ENCODE measurements around the gene PPFIA2. TPM values are rescaled to one million over a fixed set of nuclear protein-coding genes. Genes with fewer than 3 reads are reported as not detected.

Gene PPFIA2
- total and polyA plus RNA-seq, 10 of the 15 experiments (the other 5 are each of a cell fraction or from before 2014, with no cell fraction given), result 0.06 to 0.39 (median 0.18) TPM; not detected in 6

- CTCF ChIA-PET, result interaction anchor here (1.6 kb wide), 1 partner anchor 9 kb away, joined by 5 read pairs; no protein-coding TSS in a partner anchor
Measured at GRCh38 chr12:81797100-81797499, 38.0 kb upstream of the PPFIA2 start.

DNA sequence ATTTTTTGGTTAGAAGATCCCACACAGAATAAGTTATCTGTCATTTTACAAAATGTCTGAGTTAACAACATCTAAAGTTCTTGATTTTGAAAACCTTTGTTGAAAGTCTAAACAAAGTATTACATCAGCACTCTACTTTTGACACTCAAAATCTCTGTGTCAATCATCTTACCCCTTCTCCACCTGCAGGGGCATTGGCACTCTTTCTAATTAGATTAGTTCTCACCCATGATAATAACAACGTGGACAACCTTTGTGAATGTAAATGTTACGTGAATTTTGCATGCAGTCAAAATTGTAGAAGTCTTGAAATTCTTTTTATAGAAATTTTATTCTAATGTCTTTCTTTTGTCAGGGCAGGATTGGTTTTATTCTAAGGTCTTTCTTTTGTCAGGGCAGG lies 33.5 kb upstream of the PPFIA2 start:
- Histone ChIP-seq H3K9ac (ENCODE audit: control insufficient read depth, insufficient read depth, low read length) (no peak overlapping the region), H3K27me3 (replicated peaks in 1 of 2; ENCODE audit: control insufficient read depth in 2 of 2, insufficient read depth in 2 of 2, low read length in 1 of 2) (no peaks in the 10 kb centered on the region), H3K79me2 (ENCODE audit: control insufficient read depth, insufficient read depth, low read length) (no peaks in the 10 kb centered on the region), H3K4me1 (ENCODE audit: control insufficient read depth, insufficient read depth, low read length) (no peaks in the 10 kb centered on the region), H3K27ac (ENCODE audit: control insufficient read depth, insufficient read depth) (no peak overlapping the region), H2AFZ (ENCODE audit: control insufficient read depth, low read depth, low read length) (no peak overlapping the region), H3K9me3 (replicated peaks; ENCODE audit: control insufficient read depth, insufficient read depth, low read length) (no peaks in the 10 kb centered on the region), H3K4me2 (ENCODE audit: control insufficient read depth, insufficient read depth) (no peak overlapping the region), H3K4me3 (no peak overlapping the region), H3K36me3 (ENCODE audit: control insufficient read depth in 2 of 2, insufficient read depth in 2 of 2, low read length in 1 of 2) (no peaks in the 10 kb centered on the region), H4K20me1 (ENCODE audit: control insufficient read depth, insufficient read depth) (no peaks in the 10 kb centered on the region)
- TF ChIP-seq GABPA (IDR thresholded peaks at IDR 0.05; ENCODE audit: low read depth), result no peak
- TF ChIP-seq, protein P1, sequence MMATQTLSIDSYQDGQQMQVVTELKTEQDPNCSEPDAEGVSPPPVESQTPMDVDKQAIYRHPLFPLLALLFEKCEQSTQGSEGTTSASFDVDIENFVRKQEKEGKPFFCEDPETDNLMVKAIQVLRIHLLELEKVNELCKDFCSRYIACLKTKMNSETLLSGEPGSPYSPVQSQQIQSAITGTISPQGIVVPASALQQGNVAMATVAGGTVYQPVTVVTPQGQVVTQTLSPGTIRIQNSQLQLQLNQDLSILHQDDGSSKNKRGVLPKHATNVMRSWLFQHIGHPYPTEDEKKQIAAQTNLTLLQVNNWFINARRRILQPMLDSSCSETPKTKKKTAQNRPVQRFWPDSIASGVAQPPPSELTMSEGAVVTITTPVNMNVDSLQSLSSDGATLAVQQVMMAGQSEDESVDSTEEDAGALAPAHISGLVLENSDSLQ (IDR thresholded peaks at IDR 0.05), result peak; percentile 51; the same call in 1 of the 2 replicates
- intact Hi-C loops (cut with micrococcal nuclease; ENCODE audit: unreplicated experiment), result no loop called here
- ChIA-PET SMC1A (ENCODE audit: uncharacterized antibody, unreplicated experiment) (no interaction called here), CTCF (no interaction called here), POLR2A (no interaction called here), RAD21 (ENCODE audit: unreplicated experiment) (no interaction called here)
- FAIRE-seq (no peak), ATAC-seq (no peak), DNase-seq (ENCODE audit: low read depth, low spot score) (no peak)
- in situ Hi-C loops (cut with MboI), result no loop called here
- 6% methylated on average over 2 of the region's 2 CpGs for WGBS (ENCODE audit: insufficient coverage, insufficient replicate concordance, low lambda C conversion rate, missing lambda C conversion rate)
- no TSS peak for BruUV-seq (replicated peaks)

More at GRCh38 chr12:81797100-81797499, 38.0 kb upstream of the PPFIA2 start:
- ChIA-PET RAD21 (ENCODE audit: unreplicated experiment) (no interaction called here), POLR2A (no interaction called here), SMC1A (ENCODE audit: uncharacterized antibody, unreplicated experiment) (interaction anchor here (1.0 to 1.1 kb wide), 2 partner anchors 195 to 268 kb away, joined by 3 read pairs; no protein-coding TSS in a partner anchor)
- FAIRE-seq (no peak), ATAC-seq (peak; percentile 77), DNase-seq (ENCODE audit: low read depth, low spot score) (no peak)
- TF ChIP-seq, protein P2, sequence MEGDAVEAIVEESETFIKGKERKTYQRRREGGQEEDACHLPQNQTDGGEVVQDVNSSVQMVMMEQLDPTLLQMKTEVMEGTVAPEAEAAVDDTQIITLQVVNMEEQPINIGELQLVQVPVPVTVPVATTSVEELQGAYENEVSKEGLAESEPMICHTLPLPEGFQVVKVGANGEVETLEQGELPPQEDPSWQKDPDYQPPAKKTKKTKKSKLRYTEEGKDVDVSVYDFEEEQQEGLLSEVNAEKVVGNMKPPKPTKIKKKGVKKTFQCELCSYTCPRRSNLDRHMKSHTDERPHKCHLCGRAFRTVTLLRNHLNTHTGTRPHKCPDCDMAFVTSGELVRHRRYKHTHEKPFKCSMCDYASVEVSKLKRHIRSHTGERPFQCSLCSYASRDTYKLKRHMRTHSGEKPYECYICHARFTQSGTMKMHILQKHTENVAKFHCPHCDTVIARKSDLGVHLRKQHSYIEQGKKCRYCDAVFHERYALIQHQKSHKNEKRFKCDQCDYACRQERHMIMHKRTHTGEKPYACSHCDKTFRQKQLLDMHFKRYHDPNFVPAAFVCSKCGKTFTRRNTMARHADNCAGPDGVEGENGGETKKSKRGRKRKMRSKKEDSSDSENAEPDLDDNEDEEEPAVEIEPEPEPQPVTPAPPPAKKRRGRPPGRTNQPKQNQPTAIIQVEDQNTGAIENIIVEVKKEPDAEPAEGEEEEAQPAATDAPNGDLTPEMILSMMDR (IDR thresholded peaks at IDR 0.05 in 2 of 3, conservative IDR thresholded peaks at IDR 0.05 in 1 of 3; ENCODE audit: control insufficient read depth in 2 of 3, extremely low read depth in 1 of 3, insufficient read depth in 1 of 3, low read depth in 3 of 3, low read length in 3 of 3), result peak in 2 of 3 experiments; percentile 27 to 34; a peak in 3 of 6 replicates
- TF ChIP-seq SMAD1 (IDR thresholded peaks at IDR 0.05; ENCODE audit: low read depth, partially characterized antibody) (no peak), POLR2AphosphoS2 (IDR thresholded peaks at IDR 0.05; ENCODE audit: low read depth, low read length) (no peak)
- BruUV-seq (replicated peaks), result no TSS peak
- Histone ChIP-seq H3K27me3 (replicated peaks in 1 of 2; ENCODE audit: control insufficient read depth in 2 of 2, insufficient read depth in 2 of 2, low read length in 1 of 2) (no peaks in the 10 kb centered on the region), H4K20me1 (ENCODE audit: control insufficient read depth, insufficient read depth) (no peaks in the 10 kb centered on the region), H3K36me3 (ENCODE audit: control insufficient read depth in 2 of 2, insufficient read depth in 2 of 2, low read length in 1 of 2) (no peaks in the 10 kb centered on the region), H2AFZ (ENCODE audit: control insufficient read depth, low read depth, low read length) (no peak overlapping the region), H3K27ac (ENCODE audit: control insufficient read depth, insufficient read depth) (no peak overlapping the region), H3K9me3 (replicated peaks; ENCODE audit: control insufficient read depth, insufficient read depth, low read length) (no peaks in the 10 kb centered on the region), H3K4me3 (no peak overlapping the region), H3K4me1 (ENCODE audit: control insufficient read depth, insufficient read depth, low read length) (no peaks in the 10 kb centered on the region), H3K79me2 (ENCODE audit: control insufficient read depth, insufficient read depth, low read length) (no peaks in the 10 kb centered on the region), H3K4me2 (ENCODE audit: control insufficient read depth, insufficient read depth) (no peak overlapping the region), H3K9ac (ENCODE audit: control insufficient read depth, insufficient read depth, low read length) (no peak overlapping the region)
- intact Hi-C loops (cut with micrococcal nuclease; ENCODE audit: unreplicated experiment) (no loop called here), in situ Hi-C loops (cut with MboI) (no loop called here)
- 2% methylated on average over 3 of the region's 3 CpGs for WGBS (ENCODE audit: insufficient coverage, insufficient replicate concordance, low lambda C conversion rate, missing lambda C conversion rate)

All from GM12878 (cell line).